Muscle of arm (tissue), 12 donors: ENCODE measurements around the gene TCF20. TPM values are rescaled to one million over a fixed set of nuclear protein-coding genes. Genes with fewer than 3 reads are reported as not detected.
A peak's percentile ranks its signal among the peaks of the same experiment; 100 is the strongest.

Experiments
- DNase-seq: peaks from one replicate; pipeline ENCODE4 v3.0.0-alpha.2; 2013
- polyA plus RNA-seq, 12 donors: library from polyadenylated mRNA; unstranded; fragments of 120-200 nt; gene quantifications; one replicate each; pipeline ENCODE4 v1.2.1, GENCODE V29; 2013; ENCODE audit not compliant: insufficient read length in 12 of 12

The TCF20 gene
- polyA plus RNA-seq, 12 donors, result 7.4 to 25.5 (median 9.6) TPM; not detected in 1

DNA sequence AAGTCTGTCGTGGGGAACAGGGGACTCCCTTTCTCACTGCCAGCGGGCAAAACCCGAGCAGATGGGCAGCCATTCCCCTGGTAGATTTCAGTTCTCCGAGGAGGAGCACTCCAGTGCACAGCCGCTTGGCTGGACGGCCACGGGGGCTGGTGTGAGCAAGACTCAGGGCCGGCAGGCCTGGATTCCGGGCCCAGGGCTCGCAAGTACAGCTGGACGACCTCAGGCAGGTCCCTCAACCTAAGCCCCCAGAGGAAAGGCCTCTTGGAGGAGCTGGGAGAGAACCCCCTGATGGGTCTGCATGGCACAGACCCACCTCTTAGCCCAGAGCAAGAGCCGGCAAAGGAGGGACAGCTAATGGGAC is 31.3 kb upstream of the TCF20 start:
- no peak for DNase-seq

DNA sequence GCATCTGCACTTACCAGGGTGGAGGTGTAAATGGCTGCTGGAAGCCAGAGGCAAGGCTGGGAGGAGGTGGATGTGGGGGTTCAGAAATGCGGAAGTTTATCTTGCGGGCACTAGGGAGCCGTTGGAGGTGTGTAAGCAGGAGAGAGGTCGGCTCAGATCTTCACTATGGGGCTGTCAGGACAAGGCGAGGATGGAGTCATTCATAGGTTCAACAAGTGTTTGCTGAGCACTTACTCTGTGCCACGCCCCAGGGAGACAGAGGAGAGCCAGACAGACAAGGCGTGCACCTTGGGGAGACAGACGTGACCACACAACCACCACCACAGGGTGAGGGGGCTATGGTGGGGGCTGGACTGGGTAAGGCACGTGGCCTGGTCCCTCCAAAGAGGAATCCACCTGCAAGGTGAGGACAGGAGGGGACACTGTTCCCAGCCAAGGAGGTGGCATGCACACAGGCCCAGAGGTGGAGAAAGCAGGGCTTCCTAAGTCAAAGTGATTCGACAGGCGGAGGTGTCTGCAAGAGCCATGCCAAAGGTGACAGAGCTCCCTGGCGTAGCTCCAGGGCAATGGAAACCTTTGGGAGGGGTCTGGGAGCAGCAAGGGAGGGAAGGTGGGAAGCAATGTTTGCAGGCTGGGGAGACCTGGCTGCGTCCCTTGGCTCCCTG is 30.8 kb upstream of the TCF20 start:
- DNase-seq, result no peak

DNA sequence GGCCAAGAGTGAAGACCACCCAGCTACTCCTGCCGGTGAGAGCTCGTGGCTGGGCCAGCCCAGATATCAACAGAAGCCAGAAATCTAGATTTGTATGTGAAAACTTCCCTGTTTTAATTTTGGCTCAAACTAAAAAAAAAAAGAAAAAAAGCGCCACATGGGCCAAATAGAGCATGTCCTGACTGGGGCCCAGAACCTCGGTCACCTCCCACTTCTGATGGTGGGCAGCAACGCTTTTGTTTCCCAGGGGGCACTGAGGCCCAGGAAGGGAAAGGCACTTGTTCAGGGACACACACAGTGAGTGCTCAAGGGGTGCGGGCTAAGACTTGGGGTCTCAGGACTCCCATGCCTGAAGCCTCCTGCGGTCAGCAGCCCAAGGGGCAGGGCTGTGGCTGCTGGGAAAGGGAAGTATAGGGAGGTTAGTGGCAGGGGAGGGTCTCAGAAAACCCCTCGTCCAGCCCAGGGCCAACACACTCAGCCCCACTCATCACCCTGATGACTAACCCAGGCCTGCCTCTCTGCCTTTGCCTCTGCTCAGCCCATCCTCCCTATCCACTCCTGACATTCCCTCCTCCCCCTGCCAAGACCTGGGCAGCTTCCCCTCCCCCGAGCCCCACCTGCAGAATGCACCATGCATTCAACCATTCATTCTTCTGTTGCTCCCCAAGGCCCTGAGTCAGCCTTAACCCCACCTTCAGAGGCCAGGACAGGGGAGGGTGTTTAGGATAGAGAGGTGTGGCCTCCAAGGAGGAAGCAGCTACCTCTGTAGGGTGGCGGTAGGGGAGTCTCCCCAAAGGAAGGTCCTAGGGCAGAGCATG is 30.0 kb upstream of the TCF20 start:
- no peak for DNase-seq

DNA sequence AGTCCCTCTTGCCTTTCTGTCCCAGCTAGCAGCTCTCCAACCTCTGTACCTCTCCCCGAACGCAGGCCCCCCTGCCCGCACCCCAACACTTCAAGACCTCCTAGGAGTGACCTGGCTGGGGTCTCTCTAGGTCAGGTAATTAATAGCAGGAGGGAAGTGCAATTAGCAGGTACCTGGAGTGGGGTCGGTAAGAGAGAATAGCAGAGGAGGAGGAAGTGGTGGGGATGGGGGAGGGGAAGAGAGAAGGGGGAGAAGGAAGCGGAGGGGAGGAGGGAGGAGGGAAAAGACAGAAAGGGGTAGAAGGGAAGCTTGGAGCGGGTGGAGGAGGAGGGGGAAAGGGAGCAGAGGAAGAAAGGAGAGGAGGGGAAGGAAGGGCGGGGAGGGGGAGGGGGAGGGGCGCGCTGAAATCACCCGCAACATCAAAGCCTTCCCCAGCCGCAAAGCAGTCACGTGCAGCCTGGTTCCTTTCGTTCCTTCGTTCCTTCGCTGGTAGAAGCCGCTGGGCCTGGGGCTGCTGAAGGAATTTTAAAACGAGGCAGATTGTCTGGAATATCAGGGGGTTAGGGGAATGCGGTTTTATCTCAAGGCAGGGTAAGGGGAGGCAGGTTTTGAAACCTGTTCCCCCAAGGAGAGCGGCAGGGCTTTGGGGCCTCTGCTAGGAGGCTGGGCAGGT is 29.3 kb upstream of the TCF20 start:
- no peak for DNase-seq

DNA sequence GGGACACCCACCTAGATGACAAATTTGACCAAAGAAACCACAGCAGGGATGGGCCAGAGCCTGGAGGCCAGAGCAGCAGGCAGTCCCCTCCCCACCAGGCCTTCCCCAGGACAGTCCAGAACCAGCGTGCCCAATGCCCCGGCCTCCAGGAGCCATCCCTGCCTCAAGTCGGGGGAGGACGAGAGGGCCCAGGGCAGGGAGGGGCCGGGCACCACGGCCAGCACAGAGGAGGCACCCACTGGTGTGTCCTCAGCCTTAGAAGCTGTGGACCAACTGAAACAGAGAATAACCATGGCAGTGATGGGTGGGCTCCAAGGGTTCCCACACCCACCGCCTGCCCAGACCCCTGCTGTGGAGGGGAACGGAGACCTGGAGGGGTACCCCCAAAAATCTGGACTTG is 28.3 kb upstream of the TCF20 start:
- no peak for DNase-seq

DNA sequence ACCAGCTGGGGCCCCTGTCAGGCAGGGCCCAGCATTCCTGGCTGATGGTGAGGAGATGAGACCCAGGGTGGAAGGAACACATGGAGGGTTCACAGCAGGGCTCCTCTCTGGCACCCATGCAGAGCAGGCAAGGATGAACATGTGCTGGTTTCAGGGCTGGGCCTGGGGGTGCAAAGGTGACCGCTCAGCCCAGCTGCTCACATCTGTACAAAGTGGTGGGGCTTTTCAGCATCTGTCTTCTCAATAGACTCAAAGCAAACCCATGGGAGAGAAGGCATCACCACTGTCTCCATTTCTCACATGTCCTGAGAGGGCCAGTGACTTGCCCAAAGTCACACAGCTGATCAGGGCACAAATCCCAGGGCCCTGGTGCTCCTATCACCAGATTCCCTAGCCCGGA is 27.3 kb upstream of the TCF20 start:
- no peak for DNase-seq

DNA sequence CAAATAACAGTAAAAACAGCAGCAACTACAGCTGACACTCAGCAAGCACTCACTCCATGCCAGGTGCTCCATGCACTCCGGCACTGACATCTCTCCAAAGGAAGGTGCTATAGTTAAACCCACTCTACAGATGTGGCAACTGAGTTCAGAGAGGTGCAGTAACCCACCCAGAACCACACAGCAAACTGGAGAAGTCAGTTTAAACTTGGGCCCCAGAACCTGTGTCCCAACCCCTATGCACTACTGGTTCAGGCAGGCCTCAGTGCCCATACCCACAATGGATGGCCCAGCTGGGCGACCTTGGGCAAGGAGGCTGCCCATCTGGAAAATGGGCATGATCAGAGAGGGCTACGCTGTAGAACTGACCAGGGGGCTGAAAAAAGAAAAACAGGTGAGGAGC is 26.4 kb upstream of the TCF20 start:
- DNase-seq, result no peak

DNA sequence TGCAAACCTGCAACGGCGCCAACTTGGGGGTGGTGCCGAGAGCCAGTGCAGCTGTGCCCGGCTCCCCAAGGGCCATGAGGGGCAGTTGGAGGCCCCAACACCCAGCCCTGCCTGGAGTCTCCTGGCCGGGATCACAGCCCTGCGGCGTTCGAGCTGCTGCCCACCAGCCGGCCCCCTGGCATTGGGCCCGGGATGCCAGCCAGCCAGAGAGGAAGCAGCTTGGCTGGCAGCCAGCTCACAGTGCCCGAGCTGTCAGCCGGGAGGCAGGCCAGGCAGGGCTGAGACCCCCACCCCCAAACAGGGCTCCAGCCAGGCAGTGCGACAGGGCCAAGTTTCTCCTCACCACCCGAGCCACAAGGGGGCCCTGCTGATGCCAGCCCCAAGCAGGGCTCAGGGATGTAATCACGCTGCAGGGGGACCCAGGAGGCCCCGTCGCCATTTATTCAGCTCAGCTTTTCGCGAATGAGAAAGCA is 26.0 kb upstream of the TCF20 start:
- no peak for DNase-seq

DNA sequence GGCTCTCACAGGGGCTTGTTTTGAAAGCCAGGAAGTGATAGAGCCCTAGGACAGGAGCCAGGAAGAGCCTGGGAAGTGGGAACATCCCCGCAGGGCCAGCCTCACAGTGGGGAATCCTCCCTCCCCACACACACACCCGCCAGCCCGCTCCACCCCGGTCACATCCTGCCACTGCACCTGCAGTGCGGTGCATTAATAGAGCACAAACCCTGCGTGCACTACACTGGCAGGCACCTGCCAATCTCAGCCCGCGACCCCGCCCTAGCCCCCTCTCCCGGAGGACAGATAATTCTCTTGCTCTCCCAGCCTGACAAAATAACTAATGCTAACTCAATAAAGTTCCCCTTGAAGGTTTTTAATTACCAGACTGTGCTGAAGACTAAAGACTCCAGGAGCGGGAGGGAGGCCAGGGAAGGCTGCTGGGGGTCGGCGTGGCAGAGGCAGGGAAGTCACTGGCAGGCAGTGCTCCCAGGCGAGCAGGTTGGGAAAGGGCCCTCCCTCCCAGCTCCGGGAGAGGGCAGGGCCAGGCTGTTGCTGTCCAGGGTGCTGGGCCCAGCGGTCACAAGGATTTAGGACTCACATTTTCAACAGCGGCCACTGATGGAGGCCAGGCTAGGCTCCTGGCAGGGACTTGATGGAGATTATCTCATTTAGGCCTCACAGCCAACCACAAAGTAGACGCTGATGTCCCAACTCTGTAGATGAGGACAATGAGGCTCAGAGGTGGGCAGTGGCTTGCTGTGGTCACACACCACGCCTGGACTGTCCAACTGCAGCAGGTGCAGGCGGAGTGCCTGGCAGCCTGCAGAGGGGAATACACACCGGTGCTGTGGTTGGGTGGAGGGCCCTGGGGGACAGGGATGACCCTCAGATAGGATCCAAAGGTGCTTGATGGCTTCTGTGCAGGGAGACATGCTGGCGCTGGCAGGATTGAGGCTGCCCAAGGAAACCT is 23.9 kb upstream of the TCF20 start:
- peak; percentile 64 for DNase-seq

DNA sequence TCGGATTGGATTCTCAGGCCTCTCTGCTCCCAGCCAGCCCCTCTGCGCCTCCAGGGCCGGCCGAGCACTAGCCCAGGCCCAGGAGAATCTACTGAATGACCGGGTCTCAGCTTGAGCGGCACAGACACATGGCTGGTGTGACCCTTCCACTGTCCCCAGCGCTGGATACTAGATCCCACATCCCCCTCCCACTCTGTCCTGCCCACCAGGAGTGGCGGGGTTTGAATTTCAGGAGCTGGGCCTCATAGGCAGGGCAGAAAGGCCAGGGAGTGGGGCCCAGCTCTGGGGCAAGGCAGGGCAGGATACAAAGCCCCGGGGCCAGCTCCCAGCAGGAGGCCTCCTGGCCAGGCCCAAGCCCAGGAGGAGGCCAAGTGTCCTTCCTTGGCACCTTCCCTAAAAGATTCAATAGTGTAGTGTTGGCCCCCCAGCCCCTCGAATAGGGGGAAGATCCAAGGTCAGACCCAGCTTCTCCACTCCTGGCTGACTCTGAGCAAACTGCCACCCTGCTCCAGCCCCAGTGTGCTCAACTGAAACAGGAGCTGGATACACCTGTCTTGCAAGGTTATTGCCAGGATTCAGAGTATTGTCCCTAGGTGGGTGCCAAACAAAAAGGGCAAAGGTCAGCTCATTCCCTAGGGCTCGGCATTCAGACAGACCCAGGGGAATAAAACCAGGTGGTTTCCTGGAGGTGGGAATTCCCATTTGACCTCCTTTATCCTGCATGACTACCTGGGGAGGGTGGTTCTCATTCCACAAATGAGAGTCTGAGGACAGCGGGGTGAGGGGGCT is 22.5 kb upstream of the TCF20 start:
- no peak for DNase-seq

DNA sequence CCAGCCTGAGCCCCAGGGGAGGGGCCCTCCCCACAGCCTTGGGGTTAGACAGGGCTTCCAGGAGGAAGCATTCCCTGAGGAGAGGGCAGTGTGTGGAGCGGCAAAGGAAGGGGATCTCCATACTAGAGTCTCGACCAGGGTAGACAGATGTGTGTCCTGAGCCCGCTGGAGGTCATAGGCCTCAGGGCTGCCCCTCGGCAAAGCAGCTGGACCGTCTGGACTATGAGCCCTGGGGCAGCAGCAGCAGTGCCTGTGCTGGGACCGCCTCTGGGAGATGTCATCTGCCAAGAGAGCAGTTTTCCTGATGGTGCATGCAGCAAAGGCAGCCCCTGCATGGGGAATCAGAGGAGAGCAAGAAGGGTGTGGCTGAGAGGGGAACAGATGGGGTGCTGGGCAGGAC is 20.8 kb upstream of the TCF20 start:
- DNase-seq, result no peak

DNA sequence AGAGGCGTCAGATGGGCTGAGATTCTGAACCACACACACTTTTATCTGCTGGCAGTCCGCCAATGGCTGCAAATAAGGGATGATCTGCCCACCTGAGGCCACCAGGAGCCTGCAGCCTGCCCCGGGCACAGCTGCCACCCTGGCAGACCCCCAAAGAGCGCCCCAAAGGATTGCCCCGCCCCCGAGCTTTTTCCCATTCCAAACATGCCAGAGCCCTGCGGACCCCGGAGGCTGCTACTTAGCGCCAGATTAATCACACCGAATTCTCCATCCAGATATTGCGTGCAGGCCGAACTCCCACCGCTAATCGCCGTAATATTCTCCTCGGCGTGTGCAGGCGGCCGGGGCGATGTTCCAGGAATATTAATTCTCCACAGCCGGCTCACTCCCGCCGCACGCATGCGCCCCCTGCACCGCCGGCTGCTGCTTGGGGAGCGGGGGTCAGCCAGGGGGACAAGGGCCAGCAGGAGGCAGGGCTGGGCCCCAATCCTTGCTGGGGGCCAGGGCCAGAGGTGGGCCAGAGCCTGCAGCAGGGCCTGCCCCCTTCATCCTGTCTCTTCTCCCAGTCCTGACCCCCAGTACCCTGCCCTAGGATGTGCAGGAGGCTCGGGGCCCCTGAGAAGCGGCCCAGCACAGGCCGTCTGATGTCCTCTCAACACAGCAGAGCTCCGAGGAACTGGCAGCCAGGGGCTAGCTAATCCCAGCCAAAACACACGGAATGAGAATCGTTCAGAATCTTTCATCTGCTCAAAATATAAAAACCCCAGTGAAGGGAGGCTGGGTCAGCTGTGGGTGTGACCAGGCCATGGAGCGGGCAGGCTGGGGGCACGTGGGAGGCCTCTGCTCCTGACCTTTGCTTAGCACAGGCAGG is 19.5 kb upstream of the TCF20 start:
- DNase-seq, result peak; percentile 55

DNA sequence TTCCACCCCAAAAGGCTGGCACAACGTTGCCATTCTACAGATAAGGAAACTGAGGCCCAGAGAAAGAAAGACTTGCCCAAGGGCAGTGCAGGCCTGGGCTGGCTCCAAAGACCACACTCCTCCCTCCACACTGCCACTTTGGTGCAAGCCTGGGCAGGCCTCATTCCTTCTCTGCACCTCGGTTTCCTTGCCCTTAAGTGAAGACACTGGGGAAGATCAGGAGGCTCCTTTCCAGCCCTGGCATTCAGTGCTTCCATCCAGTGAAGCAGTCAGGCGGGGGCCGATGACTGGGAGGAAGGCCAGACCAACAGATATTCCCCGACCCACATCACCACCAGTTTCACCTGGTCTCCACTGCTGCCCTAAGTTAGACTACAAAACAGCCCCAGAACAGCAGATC is 18.3 kb upstream of the TCF20 start:
- no peak for DNase-seq

DNA sequence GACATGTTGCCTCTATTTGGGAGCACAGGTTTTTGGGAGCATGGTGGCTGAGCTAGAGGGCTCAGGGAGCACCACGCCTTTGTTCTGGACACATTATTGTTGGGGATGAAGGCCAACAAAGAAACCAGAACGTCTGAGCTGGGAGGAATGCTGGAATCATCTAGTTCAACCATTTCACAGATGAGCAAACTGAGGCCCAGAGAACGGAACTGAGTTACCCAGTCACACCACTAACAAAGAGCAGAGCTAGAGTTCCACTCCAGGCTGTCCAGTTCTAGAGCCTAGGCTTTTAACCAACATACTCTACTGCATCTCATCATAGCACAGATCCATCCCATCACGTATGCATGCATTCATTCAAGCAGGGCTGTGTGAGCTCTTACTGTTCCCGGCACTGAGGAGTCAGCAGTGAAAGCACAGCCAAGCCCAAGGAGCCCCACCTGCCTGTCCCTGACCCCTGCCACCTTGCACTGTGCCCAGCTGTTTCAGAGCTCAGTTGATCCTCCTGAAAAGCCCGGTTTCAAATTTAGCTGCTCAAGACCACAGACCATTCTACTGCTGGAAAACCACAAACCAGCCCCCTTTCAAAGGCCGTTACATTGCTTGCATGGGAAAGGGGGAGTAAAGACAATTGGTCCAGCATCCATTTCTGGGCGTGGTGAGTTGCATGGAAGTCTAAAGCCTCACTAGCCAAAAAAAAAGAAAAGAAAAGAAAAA is 16.9 kb upstream of the TCF20 start:
- no peak for DNase-seq

DNA sequence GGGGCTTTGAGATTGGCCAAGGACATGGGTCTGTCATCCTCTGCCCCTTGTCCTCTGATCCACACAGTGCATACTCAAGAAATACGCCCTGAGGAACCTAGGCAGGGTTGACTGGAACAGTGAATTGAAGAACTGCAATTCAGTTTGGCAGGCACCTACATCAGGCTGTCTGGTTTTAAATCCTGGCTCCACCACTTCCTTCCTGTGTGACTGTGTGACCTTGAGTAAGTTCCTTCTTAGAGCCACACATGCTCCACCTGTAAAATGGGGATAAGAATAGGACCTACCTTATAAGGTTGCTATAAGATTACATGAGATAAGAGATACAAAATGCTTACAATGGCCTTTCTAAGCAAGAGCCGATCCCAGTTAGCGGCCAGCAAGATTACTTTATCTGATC is 15.8 kb upstream of the TCF20 start:
- no peak for DNase-seq

DNA sequence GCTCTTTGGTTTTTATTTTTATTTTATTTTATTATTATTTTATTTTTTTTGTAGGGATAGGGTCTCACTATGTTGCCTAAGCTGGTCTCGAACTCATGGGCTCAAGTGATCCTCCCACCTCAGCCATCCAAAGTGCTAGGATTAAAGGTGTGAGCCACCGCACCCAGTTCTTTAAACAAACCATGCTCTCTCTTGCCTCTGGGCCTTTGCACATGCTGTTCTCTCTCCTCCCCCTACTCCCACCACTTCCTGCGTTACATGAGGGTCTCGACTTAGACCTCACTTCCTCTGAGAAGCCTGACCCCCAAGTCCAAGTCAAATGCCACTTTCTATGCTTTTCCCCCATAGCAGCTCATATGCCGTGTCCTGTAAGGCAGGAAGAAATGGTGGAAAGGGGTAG is 15.2 kb upstream of the TCF20 start:
- DNase-seq, result no peak

DNA sequence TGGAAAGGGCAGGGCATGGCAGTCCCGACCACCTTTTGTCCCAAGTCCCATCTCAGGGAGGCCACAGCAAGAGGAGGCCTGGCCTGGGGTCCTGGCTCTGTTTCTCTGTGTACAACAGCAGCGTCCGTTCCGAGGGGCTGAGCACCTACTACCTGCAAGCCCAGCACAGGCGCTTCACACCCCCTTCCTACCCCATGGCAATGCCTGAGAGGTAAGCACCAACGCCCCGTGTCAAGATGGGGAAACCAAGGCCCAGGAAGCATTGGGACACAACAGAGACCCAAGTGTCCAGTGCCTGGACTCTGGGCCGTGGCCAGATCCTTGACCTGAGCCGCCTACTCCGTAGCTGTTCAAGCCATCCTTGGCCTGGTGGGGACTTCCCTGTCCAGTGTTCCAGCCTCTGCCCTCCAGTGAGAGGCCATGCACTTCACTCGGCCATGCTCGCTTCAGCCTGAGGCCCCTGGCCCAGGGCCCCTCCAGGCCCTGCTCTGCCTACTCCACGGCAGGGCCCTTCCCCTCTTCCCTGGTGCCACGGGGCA is 14.3 kb upstream of the TCF20 start:
- DNase-seq, result no peak

DNA sequence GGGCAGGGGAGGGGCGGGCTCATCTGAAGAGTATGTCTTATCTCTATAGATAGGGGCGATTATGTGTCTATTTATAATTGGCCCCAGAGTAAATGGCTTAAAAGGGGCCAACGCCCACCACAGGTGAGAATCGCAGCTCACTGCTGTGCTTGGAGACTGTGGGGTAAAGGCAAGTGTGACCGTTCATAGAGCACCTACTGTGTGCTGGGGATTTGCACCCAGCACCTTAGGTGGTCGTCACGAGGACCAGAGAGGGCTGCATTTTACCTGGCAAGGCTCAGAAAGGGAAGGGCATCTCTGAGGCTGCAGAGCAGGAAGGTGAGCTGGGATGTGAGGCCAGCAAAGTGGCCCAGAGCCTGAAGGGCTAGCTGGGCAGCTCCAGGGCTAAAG is 13.7 kb upstream of the TCF20 start:
- no peak for DNase-seq
